Progenitor cell of endocrine pancreas (in vitro differentiated cells): ENCODE data around the gene SP100. TPM values are rescaled to one million over a fixed set of nuclear protein-coding genes. Genes with fewer than 3 reads are reported as not detected.

Experiments
- DNase-seq: peaks from one replicate; pipeline ENCODE4 v3.0.0; 2021; ENCODE audit warnings: low spot score; ENCODE audit not compliant: unreplicated experiment
- H3K27ac Mint-ChIP-seq: 2 replicates; pipeline ENCODE4 v1.8.0; 2021; ENCODE audit warnings: mild to moderate bottlenecking, moderate library complexity, mixed read lengths
- H3K27me3 Mint-ChIP-seq: 2 replicates; pipeline ENCODE4 v1.8.0; 2021; ENCODE audit warnings: mixed read lengths
- H3K36me3 Mint-ChIP-seq: 2 replicates; pipeline ENCODE4 v1.8.0; 2022; ENCODE audit warnings: mixed read lengths; ENCODE audit not compliant: insufficient read depth
- H3K4me1 Mint-ChIP-seq: 2 replicates; pipeline ENCODE4 v1.8.0; 2021; ENCODE audit warnings: low read depth, mixed read lengths
- H3K4me3 Mint-ChIP-seq: 2 replicates; pipeline ENCODE4 v1.8.0; 2021; ENCODE audit warnings: low read depth, mild to moderate bottlenecking, moderate library complexity, mixed read lengths
- H3K9me3 Mint-ChIP-seq: 2 replicates; pipeline ENCODE4 v1.8.0; 2021; ENCODE audit warnings: low read depth, mixed read lengths
- total RNA-seq: library from RNA; stranded (reverse); gene quantifications from 2 replicates; pipeline ENCODE4 v1.2.1, GENCODE V29; 2021
- TF ChIP-seq, protein P1 (sequence below): fragments of 200-600 bp; sonication (generic); IDR thresholded peaks from one replicate; pipeline ENCODE4 v1.5.0; 2021; ENCODE audit warnings: antibody characterized with exemption, mild to moderate bottlenecking; ENCODE audit not compliant: unreplicated experiment

The SP100 gene
- total RNA-seq, 1 donor from 2014 or later, result 2.3 TPM

GRCh38 chr2:230422149-230422548, 6.1 kb downstream of the SP100 start:
- Mint-ChIP-seq H3K9me3 (no peaks in the 10 kb centered on the region), H3K27ac (no peak overlapping the region)
- TF ChIP-seq, protein P1, sequence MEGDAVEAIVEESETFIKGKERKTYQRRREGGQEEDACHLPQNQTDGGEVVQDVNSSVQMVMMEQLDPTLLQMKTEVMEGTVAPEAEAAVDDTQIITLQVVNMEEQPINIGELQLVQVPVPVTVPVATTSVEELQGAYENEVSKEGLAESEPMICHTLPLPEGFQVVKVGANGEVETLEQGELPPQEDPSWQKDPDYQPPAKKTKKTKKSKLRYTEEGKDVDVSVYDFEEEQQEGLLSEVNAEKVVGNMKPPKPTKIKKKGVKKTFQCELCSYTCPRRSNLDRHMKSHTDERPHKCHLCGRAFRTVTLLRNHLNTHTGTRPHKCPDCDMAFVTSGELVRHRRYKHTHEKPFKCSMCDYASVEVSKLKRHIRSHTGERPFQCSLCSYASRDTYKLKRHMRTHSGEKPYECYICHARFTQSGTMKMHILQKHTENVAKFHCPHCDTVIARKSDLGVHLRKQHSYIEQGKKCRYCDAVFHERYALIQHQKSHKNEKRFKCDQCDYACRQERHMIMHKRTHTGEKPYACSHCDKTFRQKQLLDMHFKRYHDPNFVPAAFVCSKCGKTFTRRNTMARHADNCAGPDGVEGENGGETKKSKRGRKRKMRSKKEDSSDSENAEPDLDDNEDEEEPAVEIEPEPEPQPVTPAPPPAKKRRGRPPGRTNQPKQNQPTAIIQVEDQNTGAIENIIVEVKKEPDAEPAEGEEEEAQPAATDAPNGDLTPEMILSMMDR, result peak; percentile 11

DNA sequence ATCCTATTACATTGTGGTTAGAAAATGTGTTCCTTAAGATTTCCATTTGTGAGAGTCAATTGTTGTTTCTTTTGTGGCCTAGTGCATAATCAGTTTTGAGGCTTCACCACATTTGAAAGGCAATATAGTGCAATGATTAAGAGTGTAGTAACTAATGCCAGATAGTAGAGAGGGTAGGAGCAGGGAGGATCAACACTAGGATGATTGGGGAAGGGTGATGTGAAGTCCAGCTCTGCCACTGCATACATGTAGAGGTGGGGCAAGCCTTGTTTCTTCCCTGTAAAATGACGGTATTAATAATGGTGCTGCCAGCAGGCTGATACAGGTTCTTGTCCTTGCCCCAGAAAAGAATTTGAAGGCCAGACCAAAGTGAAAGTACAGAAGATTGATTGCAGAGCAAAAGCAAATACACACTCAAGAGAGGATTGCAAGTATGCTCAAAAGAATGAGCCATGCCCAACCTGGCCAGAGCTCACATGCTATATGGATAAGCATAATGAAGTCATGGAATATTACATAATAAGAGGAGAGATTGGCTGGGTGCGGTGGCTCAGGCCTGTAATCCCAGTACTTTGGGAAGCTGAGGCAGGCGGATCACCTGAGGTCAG, 8.0 kb downstream of the SP100 start:
- DNase-seq, result no peak
- H3K27me3 Mint-ChIP-seq, result no peaks in the 10 kb centered on the region
- no peaks in the 10 kb centered on the region for H3K9me3 Mint-ChIP-seq
- H3K36me3 Mint-ChIP-seq, result peaks cover 1% of the 10 kb centered on the region
- peak overlapping the region; percentile 33 for H3K27ac Mint-ChIP-seq
- no peak overlapping the region for H3K4me3 Mint-ChIP-seq
- TF ChIP-seq, protein P1, result no peak
- peaks cover 24% of the 10 kb centered on the region for H3K4me1 Mint-ChIP-seq

More at GRCh38 chr2:230422149-230422548, 6.1 kb downstream of the SP100 start:
- Mint-ChIP-seq H3K4me1 (peaks cover 24% of the 10 kb centered on the region), H3K27me3 (no peaks in the 10 kb centered on the region), H3K36me3 (no peaks in the 10 kb centered on the region), H3K4me3 (no peak overlapping the region)
- no peak for DNase-seq

- Mint-ChIP-seq H3K4me1 (peaks cover 24% of the 10 kb centered on the region), H3K4me3 (no peak overlapping the region), H3K9me3 (peaks cover 4% of the 10 kb centered on the region), H3K27me3 (no peaks in the 10 kb centered on the region), H3K36me3 (peaks cover 4% of the 10 kb centered on the region), H3K27ac (no peak overlapping the region)
- TF ChIP-seq, protein P1, result no peak
- no peak for DNase-seq
Observed at GRCh38 chr2:230425377-230425776, 9.4 kb downstream of the SP100 start.

DNA sequence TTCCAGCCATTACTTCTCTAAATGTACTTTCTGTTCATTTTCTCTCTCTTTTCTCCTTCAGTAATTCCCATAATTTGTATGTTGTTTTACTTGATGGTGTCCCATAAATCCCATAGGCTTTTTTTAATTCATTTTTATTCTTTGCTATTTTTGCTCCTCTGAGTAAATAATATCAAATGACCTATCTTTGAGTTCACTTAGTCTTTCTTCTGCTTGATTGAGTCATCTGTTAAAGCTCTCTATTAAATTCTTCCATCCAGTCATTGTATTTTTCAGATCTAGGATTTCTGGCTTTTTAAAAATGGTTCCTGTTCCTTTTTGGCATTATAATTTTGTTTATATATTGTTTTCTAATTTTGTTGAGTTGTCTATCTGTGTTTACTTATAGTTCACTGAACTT, 13.5 kb downstream of the SP100 start:
- Mint-ChIP-seq H3K36me3 (peaks cover 4% of the 10 kb centered on the region), H3K27ac (no peak overlapping the region), H3K9me3 (peaks cover 4% of the 10 kb centered on the region), H3K4me1 (peaks cover 4% of the 10 kb centered on the region), H3K4me3 (no peak overlapping the region), H3K27me3 (no peaks in the 10 kb centered on the region)
- TF ChIP-seq, protein P1, result no peak
- DNase-seq, result no peak

DNA sequence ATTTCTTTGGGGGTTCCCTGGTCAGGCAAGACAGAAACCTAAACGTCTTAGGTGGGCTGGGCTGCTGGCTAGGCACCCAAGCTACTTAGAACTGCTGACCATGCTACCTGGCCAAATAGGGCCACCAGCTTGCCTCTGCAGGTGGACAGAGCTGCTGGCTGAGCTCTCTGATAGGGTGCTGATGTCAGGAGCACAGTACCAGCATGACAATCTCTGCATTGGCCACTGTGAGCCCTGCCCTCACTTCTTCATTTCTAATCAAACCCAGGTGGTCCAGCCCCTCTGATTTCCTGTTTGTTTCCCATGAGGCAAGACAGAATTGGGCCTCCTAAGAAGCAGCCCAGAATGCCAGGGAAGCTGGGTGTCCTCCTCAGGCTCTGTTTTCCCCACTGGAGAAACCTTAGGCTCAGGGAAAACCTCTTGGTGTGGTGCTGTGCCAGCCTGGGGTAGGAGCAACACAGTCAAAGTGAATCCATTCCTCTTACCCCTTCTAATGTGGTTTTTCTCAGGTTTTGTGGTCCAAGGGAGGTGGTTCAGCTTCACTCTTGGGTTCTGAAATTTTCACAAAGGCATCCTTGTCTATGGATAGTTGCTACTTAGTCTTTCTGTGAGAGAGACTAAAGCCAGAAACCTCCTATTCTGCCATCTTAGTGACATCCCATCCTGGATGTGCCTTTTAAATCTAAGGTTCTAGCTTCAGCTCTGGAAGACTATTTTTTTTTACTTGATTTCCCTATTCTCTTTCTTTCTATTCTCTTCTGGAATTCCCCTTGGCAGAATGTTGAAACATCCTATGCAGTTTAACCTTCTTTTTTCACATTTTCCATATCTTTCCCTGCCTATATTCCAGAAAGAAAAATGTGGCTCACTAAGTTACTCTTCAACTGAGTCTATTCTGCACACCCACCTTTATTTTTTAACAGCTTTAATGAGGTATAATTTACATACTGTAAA, 15.2 kb downstream of the SP100 start:
- no peak overlapping the region for H3K4me3 Mint-ChIP-seq
- peaks cover 2% of the 10 kb centered on the region for H3K4me1 Mint-ChIP-seq
- no peak for DNase-seq
- H3K9me3 Mint-ChIP-seq, result peaks cover 5% of the 10 kb centered on the region
- peaks cover 4% of the 10 kb centered on the region for H3K36me3 Mint-ChIP-seq
- TF ChIP-seq, protein P1, result no peak
- no peak overlapping the region for H3K27ac Mint-ChIP-seq
- no peaks in the 10 kb centered on the region for H3K27me3 Mint-ChIP-seq
